GM04503 (cell line): Measurements from ENCODE around the gene FBXW8.
A peak's percentile ranks its signal among the peaks of the same experiment; 100 is the strongest.

Experiments used
- DNase-seq: peaks from one replicate; pipeline ENCODE4 v3.0.0-alpha.2; 2012; ENCODE audit warnings: low read depth

The FBXW8 gene

GRCh38 chr12:117037289-117038022 lies 126.7 kb downstream of the FBXW8 start:
- no peak for DNase-seq

GRCh38 chr12:117038023-117038680 lies 127.4 kb downstream of the FBXW8 start:
- no peak for DNase-seq

GRCh38 chr12:117038919-117039318 lies 128.2 kb downstream of the FBXW8 start:
- DNase-seq = no peak

GRCh38 chr12:117039891-117040309 lies 129.2 kb downstream of the FBXW8 start:
- no peak for DNase-seq

- no peak for DNase-seq
Observed at GRCh38 chr12:117040496-117040895, 129.7 kb downstream of the FBXW8 start.

GRCh38 chr12:117041798-117042170 lies 131.0 kb downstream of the FBXW8 start:
- DNase-seq = no peak

- no peak for DNase-seq
Observed at GRCh38 chr12:117042171-117042842, 131.6 kb downstream of the FBXW8 start.

GRCh38 chr12:117042862-117043261 lies 132.1 kb downstream of the FBXW8 start:
- DNase-seq = no peak

GRCh38 chr12:117044311-117044710 lies 133.6 kb downstream of the FBXW8 start:
- no peak for DNase-seq

GRCh38 chr12:117044790-117045159 lies 134.0 kb downstream of the FBXW8 start:
- DNase-seq = no peak

GRCh38 chr12:117045160-117046010 lies 134.6 kb downstream of the FBXW8 start:
- DNase-seq = no peak

GRCh38 chr12:117046011-117046369 lies 135.2 kb downstream of the FBXW8 start:
- no peak for DNase-seq

- no peak for DNase-seq
Observed at GRCh38 chr12:117046425-117046824, 135.7 kb downstream of the FBXW8 start.

GRCh38 chr12:117046861-117047530 lies 136.2 kb downstream of the FBXW8 start:
- DNase-seq = no peak

- DNase-seq = peak; percentile 5
Observed at GRCh38 chr12:117047810-117048584, 137.2 kb downstream of the FBXW8 start.

- DNase-seq = no peak
Observed at GRCh38 chr12:117048585-117048904, 137.8 kb downstream of the FBXW8 start.

GRCh38 chr12:117049295-117049694 lies 138.5 kb downstream of the FBXW8 start:
- DNase-seq = no peak

- DNase-seq = no peak
Observed at GRCh38 chr12:117050060-117050459, 139.3 kb downstream of the FBXW8 start.

GRCh38 chr12:117051380-117051779 lies 140.6 kb downstream of the FBXW8 start:
- DNase-seq = no peak

GRCh38 chr12:117052386-117053049 lies 141.8 kb downstream of the FBXW8 start:
- DNase-seq = no peak

GRCh38 chr12:117053050-117053400 lies 142.3 kb downstream of the FBXW8 start:
- DNase-seq = no peak
